Renal cortical epithelial cell (primary cell): ENCODE measurements around the gene PLXNA3. TPM values are rescaled to one million over a fixed set of nuclear protein-coding genes. Genes with fewer than 3 reads are reported as not detected.

Source experiments
- DNase-seq: peaks from one replicate; pipeline ENCODE4 v3.0.0-alpha.2; 2011; ENCODE audit warnings: low read depth
- total RNA-seq: library from RNA; depleted of rRNA; stranded (reverse); fragments of >200 nt; gene quantifications from 2 replicates; pipeline ENCODE4 v1.2.3, GENCODE V29; 2014

The PLXNA3 gene
- total RNA-seq, 1 donor from 2014 or later = 33.7 TPM

DNA sequence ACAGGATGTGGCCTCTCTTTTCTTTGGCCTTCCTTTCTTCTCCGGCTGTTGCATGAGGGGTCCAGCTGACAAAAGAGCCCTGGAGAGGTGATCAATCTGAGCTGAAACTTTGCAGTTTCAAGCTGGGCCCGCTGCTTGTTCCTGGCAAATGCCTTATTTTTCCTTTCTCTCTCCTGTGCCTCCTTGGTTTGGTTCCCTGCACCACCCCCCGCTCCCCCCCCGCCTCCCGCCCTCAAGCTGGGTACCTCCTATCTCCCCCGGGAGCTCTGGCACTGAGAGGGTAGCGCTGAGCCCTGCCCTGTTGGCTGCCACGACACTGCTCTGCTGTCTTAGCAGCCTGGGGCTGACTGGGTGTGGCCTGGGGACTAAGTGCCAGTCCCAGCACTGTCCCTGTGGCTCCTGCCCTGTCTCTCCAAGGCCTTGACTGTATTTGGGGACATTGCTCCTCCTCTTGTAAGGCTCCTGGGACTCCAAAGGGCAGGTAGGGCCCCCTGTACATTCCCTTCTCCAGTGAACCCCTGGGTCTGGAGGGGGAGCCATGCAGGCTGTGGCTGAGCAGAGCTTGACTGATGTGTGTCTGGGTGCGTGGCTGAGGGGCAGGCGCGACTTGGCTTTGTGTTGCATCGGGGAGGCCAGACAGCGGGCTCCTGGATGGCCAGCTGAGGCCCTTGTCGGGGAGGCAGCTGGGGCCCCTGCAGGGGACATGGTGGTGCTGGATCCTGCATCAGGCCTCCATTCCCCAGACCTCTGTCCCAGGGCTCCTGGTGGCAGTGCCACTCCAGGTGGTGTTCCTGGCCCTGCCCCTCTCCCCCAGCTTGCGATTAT is 1.1 kb downstream of the PLXNA3 start:
- no peak for DNase-seq

DNA sequence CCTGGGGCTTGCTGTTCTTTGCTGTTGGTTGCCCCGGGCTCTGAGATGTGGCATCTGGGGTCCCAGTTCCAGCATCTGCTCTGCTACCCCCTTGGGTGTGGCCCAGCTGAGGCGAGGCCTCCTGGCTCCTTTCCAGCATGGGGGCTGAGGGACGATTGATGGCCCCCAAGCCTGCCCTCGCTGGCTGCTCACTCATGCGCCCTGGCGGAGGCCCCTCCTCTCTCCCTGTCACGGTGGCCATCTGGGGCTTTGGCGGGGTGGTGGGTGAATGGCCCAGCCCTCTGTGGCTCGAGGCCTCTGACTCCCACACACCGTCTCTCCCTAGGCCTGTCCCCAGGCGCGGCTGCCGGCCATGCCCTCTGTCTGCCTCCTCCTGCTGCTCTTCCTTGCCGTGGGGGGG is 1.8 kb downstream of the PLXNA3 start:
- DNase-seq = no peak

DNA sequence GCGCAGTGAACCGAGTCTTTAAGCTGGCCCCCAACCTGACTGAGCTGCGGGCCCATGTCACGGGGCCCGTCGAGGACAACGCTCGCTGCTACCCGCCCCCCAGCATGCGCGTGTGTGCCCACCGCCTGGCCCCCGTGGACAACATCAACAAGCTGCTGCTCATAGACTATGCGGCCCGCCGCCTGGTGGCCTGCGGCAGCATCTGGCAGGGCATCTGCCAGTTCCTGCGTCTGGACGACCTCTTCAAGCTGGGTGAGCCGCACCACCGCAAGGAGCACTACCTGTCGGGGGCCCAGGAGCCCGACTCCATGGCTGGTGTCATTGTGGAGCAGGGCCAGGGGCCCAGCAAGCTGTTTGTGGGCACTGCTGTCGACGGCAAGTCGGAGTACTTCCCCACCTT is 2.2 kb downstream of the PLXNA3 start:
- no peak for DNase-seq

DNA sequence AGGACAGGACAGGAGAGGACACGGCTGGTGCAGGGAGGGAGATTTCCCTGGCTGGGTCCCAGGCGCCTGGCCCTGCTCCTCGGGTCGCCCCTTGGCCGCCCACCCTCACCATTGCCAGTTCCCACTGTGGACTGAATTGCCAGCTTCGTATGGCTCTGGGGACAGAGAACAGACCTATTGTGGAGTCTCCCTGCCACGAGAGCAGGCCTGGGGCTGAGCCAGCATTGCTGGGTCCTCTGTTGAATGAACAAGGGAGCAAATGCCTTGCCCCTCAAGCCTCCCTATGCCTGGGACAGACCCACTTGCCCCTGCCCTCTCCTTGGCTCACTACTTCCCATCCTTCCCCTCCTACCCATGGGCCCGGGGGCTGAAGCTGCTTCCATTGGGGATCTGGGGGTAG is 4.3 kb downstream of the PLXNA3 start:
- DNase-seq = no peak

DNA sequence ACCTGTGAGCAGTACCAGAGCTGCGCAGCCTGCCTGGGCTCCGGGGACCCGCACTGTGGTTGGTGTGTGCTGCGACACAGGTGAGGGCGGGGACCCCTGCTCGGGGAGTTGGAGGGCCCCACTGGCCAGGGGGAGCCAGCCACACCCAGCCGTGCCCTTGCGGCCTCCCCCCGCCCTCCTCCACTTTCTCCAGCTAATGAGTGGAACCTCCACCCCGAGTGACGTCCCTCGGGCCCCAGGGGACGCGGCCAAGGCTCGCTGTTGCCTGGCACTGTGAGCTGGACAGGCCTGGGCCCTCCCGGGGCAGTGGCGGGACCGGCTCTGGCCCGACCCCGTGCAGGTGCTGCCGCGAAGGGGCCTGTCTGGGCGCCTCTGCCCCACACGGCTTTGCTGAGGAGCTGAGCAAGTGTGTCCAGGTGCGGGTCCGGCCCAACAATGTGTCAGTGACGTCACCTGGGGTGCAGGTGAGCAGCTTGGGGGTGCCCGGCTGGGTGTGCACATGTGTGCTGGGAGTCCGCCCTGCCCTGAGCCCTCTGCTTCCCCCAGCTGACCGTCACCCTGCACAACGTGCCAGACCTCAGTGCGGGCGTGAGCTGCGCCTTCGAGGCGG is 5.6 kb downstream of the PLXNA3 start:
- DNase-seq = no peak

DNA sequence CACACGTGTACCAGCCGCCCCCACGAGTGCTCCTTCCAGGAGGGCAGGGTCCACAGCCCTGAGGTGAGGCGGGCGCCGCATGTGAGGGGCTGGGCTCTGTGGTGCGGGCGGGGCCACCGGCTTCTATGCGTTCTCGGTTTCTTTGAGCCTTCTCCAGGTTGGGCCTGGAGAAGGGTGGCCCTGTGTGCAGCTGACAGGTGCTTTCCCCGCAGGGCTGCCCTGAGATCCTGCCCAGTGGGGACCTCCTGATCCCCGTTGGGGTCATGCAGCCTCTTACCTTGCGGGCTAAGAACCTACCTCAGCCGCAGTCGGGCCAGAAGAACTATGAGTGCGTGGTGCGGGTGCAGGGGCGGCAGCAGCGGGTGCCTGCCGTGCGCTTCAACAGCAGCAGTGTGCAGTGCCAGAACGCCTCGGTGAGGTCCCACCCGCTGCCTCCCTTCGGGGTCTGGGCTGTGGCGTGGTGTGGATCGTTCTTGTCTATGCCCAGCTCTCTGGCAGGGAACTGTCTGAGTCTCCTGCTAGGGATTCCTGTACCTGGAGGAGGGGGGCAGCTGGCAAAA is 6.8 kb downstream of the PLXNA3 start:
- DNase-seq = no peak

DNA sequence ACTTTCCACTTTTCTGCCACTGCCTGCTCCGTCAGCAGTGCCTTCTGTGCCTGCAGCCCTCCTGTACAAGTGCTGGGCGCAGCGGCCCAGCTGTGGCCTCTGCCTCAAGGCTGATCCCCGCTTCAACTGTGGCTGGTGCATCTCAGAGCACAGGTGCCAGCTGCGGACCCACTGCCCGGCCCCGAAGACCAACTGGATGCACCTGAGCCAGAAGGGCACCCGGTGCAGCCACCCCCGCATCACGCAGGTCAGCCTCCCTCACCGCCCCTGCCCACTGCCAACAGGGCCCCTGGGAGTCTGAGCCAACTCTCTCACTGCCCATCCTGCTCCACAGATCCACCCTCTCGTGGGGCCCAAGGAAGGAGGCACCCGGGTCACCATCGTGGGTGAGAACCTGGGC is 7.5 kb downstream of the PLXNA3 start:
- DNase-seq = no peak

DNA sequence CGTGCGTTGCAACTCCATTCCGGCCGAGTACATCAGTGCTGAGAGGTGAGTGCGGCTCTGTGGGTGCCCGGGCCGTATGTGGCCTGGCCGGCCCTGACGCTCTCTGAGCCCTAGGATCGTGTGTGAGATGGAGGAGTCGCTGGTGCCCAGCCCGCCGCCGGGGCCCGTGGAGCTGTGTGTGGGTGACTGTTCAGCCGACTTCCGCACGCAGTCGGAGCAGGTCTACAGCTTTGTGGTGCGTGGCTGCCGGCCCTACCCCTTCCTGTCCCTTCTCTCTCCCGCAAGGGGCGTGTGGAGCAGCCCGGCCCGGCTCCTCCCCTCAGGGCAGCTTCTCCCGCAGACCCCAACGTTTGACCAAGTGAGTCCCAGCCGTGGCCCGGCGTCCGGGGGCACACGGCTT is 8.0 kb downstream of the PLXNA3 start:
- no peak for DNase-seq

DNA sequence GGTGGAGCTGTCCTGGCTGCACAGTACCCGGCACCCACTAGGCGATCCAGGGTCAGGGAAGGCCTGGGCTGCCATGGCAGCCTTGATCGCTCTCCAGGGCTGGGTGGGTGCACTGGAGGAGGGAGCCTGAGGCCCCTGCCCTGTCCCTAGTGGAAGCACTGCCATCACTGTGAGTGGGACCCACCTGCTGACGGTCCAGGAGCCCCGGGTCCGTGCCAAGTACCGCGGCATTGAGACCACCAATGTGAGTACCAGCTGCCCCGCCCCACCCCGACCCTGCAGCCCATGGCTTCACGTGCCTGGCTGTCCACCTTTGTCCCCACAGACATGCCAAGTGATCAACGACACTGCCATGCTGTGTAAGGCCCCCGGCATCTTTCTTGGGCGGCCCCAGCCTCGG is 8.8 kb downstream of the PLXNA3 start:
- DNase-seq = no peak

DNA sequence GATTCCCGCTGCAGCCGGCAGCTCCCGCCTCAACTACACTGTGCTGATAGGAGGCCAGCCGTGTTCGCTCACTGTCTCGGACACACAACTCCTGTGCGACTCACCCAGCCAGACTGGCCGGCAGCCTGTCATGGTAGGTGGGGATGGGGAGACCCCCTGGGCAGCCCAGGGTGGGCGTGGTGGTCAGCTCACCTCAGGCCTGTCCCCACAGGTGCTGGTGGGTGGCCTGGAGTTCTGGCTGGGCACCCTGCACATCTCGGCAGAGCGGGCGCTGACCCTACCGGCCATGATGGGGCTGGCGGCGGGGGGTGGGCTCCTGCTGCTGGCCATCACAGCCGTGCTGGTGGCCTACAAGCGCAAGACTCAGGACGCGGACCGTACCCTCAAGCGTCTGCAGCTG is 9.5 kb downstream of the PLXNA3 start:
- DNase-seq = no peak

DNA sequence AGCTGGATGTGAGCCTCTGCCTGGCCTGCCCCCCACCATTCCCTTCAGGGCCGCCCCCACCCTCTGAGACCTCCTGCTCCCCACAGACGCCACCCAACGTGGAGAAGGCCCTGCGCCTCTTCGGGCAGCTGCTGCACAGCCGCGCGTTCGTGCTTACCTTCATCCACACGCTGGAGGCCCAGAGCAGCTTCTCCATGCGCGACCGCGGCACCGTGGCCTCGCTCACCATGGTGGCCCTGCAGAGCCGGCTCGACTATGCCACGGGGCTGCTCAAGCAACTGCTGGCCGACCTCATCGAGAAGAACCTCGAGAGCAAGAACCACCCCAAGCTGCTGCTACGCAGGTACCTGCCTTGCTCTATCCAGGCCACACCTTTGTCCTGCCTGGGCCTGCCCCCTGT is 10.1 kb downstream of the PLXNA3 start:
- DNase-seq = no peak

DNA sequence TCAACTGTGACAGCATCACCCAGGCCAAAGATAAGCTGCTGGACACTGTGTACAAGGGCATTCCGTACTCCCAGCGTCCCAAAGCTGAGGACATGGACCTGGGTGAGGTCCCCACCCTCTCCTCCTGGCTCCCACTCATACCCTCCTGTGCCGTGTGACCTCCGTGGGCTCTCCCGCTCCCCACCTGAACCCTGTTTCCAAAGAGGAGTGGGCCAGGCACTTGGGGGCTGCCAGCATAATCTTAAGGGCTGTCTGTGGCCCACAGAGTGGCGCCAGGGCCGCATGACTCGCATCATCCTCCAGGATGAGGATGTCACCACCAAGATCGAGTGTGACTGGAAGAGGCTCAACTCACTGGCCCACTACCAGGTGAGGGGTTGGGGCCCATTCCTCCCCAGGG is 11.0 kb downstream of the PLXNA3 start:
- no peak for DNase-seq

DNA sequence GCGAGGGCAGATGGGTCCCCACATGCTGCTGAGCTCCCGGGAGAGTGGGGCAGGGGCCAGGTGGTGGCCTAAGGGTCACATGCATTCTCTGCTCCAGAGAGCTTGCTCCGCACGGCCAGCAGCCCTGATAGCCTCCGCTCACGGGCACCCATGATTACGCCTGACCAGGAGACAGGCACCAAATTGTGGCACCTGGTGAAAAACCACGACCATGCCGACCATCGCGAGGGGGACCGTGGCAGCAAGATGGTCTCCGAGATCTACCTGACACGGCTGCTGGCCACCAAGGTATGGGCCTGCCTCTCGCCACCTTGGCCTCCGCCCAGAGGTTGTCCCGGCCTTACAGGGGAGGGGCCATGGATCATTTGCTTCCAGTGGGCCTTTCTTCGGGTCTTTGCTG is 11.8 kb downstream of the PLXNA3 start:
- DNase-seq = no peak

DNA sequence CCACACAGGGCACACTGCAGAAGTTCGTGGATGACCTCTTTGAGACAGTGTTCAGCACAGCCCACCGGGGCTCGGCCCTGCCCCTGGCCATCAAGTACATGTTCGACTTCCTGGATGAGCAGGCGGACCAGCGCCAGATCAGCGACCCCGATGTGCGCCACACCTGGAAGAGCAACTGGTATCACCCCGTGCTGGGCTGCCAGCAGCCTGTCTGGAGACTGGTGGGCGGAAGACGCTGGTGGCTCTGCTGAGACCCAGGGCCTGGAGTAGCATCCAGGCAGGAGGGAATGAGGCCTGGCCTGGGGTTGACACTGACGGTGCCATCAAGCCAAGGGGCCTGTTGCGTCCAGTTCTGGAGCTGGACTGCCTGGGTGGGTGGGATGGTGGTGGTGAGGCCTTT is 12.4 kb downstream of the PLXNA3 start:
- DNase-seq = no peak

DNA sequence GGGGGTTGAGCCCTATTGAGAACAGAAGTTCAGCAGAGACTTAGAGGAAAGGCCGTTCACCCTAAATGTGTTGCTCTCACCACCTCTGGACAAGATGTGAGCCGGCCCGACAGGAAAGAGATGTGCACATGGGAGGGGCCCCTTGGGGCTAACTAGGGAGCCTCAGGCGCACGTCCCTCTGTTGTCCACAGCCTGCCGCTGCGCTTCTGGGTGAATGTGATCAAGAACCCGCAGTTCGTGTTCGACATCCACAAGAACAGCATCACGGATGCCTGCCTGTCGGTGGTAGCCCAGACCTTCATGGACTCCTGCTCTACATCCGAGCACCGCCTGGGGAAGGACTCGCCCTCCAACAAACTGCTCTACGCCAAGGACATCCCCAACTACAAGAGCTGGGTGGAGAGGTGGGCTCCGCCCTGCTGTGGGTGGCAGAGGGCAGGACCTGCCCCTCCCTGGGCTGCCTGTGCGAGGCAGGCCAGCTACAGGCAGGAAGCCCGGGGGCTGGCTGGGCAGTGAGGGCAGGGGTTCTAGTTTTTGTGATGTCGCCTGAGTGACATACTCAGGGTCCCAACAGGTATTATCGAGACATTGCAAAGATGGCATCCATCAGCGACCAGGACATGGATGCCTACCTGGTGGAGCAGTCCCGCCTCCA is 13.0 kb downstream of the PLXNA3 start:
- DNase-seq = no peak

DNA sequence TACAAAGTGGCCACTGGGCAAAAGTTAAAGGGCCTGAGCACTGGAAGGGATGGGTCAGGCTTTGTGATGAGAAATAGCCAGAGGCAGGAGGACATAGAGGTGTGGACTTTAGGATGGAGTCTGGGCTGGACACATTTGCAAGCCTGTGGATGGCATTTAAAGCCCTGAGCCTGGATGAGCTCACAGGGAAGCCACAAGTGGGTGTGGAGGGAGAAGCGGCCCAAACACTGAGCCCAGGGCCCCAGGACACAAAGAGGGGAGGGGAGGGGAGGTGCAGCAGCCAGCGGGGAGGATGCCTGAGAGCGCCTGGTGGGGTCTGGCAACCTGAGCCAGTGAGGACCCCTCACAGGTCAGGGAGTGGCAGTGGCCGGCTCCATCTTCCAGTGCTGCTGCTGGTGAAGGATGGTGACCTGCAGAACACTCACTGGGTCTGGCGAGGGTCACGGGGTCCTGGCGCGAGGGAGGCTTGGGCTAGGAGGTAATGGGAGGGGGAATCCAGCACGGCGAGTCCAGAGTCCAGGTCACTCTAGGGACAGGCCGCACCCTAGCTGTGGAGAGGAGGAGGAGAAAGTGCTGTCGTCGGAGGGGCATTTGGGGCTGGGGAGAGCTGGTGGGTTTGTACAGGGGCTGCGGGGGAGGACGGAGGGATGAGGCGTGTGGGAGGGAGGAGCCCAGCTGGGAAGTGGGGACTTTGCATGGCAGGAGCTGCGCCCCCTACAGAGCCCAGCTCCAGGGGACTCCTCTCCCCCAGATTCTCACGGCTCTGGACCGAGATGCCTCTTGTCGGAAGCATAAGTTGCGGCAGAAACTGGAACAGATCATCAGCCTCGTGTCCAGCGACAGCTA is 14.0 kb downstream of the PLXNA3 start:
- DNase-seq = no peak

DNA sequence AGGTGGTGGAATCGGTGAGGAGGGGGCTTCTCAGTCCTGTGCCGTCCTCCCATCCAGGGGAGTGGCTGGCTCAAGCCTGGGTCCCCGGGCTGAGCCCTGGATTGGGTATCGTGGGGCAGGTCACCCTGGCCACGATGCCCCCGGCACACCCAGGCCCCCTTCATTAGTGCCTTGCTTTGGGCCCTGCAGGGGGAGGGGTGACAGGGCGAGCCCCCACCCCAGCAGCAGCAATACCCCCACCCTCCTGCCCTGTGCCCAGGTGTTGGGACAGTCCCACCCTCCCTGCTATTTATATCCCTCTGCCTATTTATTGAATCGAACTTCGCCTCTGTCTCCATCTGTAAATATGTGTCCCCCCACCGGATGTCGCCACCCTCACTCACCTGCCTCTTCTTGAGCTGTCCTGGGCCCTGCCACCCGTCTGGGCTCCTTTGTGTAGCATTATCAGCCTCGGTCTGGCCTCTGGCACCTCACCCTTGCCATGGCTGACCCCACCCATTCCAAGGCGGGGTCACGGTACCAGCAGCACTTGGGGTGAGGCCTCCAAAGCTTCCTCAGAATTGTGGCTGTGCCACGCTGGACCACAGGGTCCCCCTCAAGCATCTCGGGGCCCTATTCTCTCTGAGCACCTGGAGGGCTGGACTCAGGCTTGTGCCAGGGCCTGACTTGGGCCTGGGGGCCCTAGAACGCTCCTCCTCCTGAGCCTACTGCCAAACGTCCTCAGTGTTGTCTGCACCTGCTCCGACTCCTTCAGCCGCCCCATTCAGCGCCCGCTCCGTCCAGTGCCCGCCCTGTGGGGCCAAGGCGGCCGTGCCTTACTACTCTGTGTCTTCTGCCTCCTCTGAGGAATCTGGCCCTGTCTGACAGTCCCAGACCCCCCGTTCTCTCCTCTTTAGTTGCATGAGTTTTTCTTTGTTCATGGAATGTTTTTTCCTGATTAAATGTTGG is 14.9 kb downstream of the PLXNA3 start:
- DNase-seq = no peak

DNA sequence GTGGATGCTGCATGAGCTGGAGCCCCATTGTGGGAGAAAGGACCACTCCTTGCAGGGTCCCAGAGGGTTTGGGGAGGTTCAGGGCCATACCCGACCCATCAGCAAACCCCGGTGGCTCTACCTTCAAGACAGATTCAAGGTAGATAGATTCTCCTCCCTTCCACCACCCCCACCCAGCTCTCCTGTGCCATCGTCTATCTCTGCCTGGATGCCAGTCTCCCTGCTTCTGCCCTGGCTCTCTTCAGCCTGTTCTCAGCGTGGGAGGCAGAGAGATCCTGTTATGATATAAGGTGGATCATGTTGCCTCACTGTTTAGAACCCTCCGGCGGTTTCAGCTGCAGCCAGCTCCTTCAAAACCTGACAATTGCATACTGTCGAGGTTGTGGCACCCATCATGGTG is 15.6 kb downstream of the PLXNA3 start:
- no peak for DNase-seq

DNA sequence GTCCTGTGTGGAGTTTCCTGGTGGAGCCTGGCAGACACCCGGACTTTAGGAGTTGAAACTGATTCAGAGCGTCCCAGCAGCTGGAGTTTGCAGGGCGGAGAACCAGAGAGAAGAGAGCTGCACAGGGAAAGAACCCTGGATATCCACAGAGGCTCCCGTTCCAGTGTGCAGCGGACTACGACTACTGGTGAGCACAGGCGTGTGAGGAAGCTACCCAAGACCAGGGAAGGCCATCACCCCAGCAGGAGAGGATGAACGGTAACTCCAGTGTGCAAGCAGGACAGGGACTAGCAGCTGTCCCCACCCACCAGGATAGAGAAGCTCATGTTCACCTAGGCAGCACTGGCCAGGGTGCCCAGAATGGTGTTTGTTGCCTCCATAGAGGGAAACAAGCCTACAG is 18.7 kb downstream of the PLXNA3 start:
- DNase-seq = no peak

DNA sequence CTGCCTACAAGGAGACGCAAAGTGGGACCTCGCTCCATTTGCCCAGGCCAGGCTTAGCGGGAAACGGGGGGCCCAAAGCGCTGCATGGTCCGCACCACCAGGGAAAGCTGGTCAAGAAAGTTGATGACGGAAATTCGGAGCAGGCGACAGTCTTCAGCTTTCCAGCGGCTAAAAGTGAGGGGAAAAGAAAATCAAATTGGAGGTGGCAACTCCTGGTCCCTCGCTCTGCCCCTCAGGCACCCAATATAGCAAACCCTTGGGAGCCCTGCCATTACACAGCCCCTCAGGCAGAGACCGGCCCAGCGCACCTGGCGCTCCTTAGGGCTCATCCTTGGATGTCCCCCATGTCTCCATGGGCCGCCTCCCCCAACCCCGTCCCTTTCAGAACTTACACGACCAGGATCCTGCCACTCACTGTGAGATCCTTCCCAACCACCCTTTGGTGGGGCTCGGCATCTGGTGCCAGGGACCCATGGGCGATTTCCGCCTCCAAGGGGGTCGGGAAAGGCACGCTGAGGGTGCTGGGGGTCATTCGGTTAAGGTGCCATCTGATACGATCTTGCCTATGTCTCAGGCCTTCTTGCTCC is 19.9 kb downstream of the PLXNA3 start:
- no peak for DNase-seq
